Spinal cord (tissue), 10 donors: ENCODE data around the gene EMILIN3. TPM values are rescaled to one million over a fixed set of nuclear protein-coding genes. Genes with fewer than 3 reads are reported as not detected.
"Not testable (repeated sequence)": the region's sequence is repeated elsewhere in the genome, so short reads cannot be mapped to it uniquely, and the experiment has no call there.

Source experiments
- DNase-seq, 6 donors: peaks; one replicate each; pipeline versions ENCODE4 v3.0.0 to v3.0.0-alpha.2; 2013 to 2015; ENCODE audit warnings: low spot score in 6 of 6, low read depth in 4 of 6
- H3K27ac ChIP-seq: one replicate; pipeline ENCODE4 v1.5.1; 2013; ENCODE audit warnings: low read depth, low read length, control low read depth
- H3K27me3 ChIP-seq: one replicate; pipeline ENCODE4 v1.6.1; 2013; ENCODE audit warnings: low read length; ENCODE audit not compliant: control insufficient read depth, insufficient read depth
- H3K36me3 ChIP-seq: one replicate; pipeline ENCODE4 v1.6.1; 2013; ENCODE audit warnings: low read length; ENCODE audit not compliant: control insufficient read depth, insufficient read depth
- H3K4me1 ChIP-seq: one replicate; pipeline ENCODE4 v1.6.1; 2013; ENCODE audit warnings: low read length; ENCODE audit not compliant: control insufficient read depth, insufficient read depth
- H3K4me3 ChIP-seq: one replicate; pipeline ENCODE4 v1.5.1; 2013; ENCODE audit warnings: low read depth, low read length, control low read depth
- H3K9me3 ChIP-seq: one replicate; pipeline ENCODE4 v1.6.1; 2013; ENCODE audit warnings: low read length; ENCODE audit not compliant: control insufficient read depth, insufficient read depth
- WGBS: methylation state at CpG from one replicate; pipeline ENCODE4 v1.1.5; 2013; ENCODE audit warnings: missing lambda C conversion rate; ENCODE audit not compliant: insufficient coverage; 5-methylcytosine and 5-hydroxymethylcytosine counted together
- polyA plus RNA-seq, 2 donors: library from polyadenylated mRNA; unstranded; fragments of 120-200 nt; gene quantifications; one replicate each; pipeline ENCODE4 v1.2.1, GENCODE V29; 2013; ENCODE audit not compliant: insufficient read length in 2 of 2
- total RNA-seq, 2 donors: library from RNA; depleted of rRNA in 1 of 2; stranded (reverse); fragments of 120-200 nt in 1 of 2; fragments of >200 nt in 1 of 2; gene quantifications; one replicate each; pipeline versions ENCODE4 v1.2.3 to v1.2.4, GENCODE V29; 2013 to 2014
- donor health status: healthy.

Gene EMILIN3
- total and polyA plus RNA-seq, 4 donors, result 8.6 to 16.4 (median 9.6) TPM

DNA sequence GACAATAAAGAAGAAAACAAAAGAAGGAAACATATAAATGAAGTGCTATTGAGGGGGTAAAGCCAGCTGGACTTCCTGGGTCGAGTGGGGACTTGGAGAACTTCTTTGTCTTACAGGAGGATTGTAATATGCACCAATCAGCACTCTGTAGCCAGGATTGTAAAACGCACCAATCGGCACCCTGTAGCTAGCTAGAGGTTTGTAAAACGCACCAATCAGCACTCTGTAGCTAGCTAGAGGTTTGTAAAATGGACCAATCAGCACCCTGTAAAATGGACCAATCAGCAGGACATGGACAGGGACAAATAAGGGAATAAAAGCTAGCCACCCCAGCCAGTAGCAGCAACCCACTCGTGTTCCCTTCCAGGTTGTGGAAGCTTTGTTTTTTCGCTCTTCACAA, 54.6 kb downstream of the EMILIN3 start:
- H3K4me3 ChIP-seq, H3K4me1 ChIP-seq, H3K9me3 ChIP-seq, DNase-seq, H3K27ac ChIP-seq, H3K27me3 ChIP-seq, H3K36me3 ChIP-seq: not testable (repeated sequence)
- WGBS, result 87% methylated on average over 4 of the region's 6 CpGs

Other genes with a start within 250 kb of the EMILIN3 start
- 100 to 1,000 TPM in 1 of 2 donors, 10 to 100 TPM in 1; 96.7 to 129 TPM for gene PLCG1, start 229.3 kb downstream of the EMILIN3 start, total RNA-seq
- 100 to 1,000 TPM; 130 to 148 TPM for gene PLCG1, start 229.3 kb downstream of the EMILIN3 start, polyA plus RNA-seq
- 10 to 100 TPM; 28.5 to 31.7 TPM for gene ZHX3, start 49.1 kb downstream of the EMILIN3 start, total RNA-seq
- 10 to 100 TPM; 30.3 to 36.3 TPM for gene ZHX3, start 49.1 kb downstream of the EMILIN3 start, polyA plus RNA-seq
- 1 to 10 TPM; 3.1 to 6.0 TPM for gene LPIN3, start 26.0 kb downstream of the EMILIN3 start, total RNA-seq
- 1 to 10 TPM; 2.7 to 5.4 TPM for gene LPIN3, start 26.0 kb downstream of the EMILIN3 start, polyA plus RNA-seq